GM23248 (cell line): ENCODE measurements around the gene STAG1.

Experiments used
- EZH2 ChIP-seq: fragments of 200-600 bp; sonication (generic); IDR thresholded peaks from 2 replicates; pipeline ENCODE4 v1.6.1; 2018; ENCODE audit warnings: antibody characterized with exemption, mild to moderate bottlenecking; ENCODE audit not compliant: insufficient read depth, poor library complexity, severe bottlenecking
- EZH2phosphoT487 ChIP-seq: fragments of 200-600 bp; sonication (generic); IDR thresholded peaks from 2 replicates; pipeline ENCODE4 v1.6.1; 2018; ENCODE audit warnings: antibody characterized with exemption, moderate library complexity, mild to moderate bottlenecking, low read depth; ENCODE audit not compliant: insufficient read depth

DNA sequence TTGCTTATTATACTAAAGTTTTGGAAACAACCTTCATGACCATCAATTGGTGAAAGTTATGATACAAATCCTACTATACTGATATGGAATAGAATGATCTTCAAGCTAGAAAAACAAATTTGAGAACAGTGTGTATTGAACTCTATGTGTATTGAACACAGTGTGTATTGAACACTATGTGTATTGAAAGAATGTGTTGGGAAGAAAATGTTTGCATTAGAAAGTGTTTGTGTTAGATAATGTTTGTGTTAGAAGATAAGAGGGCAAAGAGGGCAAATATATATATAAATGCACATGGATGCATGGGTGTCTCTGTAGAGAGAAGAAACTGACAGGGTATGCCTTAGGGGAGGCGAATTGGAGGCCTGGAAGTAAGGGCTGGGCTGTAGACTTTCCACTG lies 459.7 kb downstream of the STAG1 start:
- TF ChIP-seq EZH2: no peak
- no peak for TF ChIP-seq EZH2phosphoT487
